K562 (cell line): ENCODE results near the gene PUSL1. TPM values are rescaled to one million over a fixed set of nuclear protein-coding genes. Genes with fewer than 3 reads are reported as not detected.

Experiments
- ATAC-seq: fragments of 200-7000 bp; cut with Tn5 transposase; 3 replicates; pipeline ENCODE4 v1.9.1; 2020; ENCODE audit warnings: moderate library complexity
- BruUV-seq: library from RNA; stranded (reverse); fragments of 400-500 nt; replicated peaks from 2 replicates; lab custom pipeline; 2021; lab: Mats Ljungman, UMichigan
- CTCF ChIA-PET: fragments of 300-600 bp; formaldehyde crosslinking; extraction: SDS; loops from one replicate; lab custom pipeline; 2021; ENCODE audit warnings: low intra/inter-chr PET ratio; lab: Yijun Ruan, JAX
- POLR2A ChIA-PET: fragments of 300-600, 350-650 bp; sonication (Branson Sonifier 250); formaldehyde crosslinking; extraction: SDS; loops from one replicate; lab custom pipeline; 2021; ENCODE audit warnings: antibody characterized with exemption, inconsistent platforms; lab: Yijun Ruan, JAX
- DNase-seq, 4 experiments: peaks; one replicate each; pipeline versions ENCODE4 v3.0.0 to v3.0.0-alpha.2; 2011 to 2018; ENCODE audit warnings: low spot score in 3 of 4, mixed read lengths in 3 of 4; ENCODE audit errors: extremely low read depth in 1 of 4
- FAIRE-seq: peaks from 2 replicates; lab custom pipeline; 2011; peaks lifted over from hg19 to GRCh38; lab: Jason Lieb, UNC
- H2AFZ ChIP-seq: 2 replicates; pipeline ENCODE4 v1.6.0; 2011; ENCODE audit warnings: low read depth, low read length, control low read depth, inconsistent platforms
- H3K27ac ChIP-seq: fragments of 200-600 bp; 3 replicates; pipeline ENCODE4 v1.8.0; 2011; ENCODE audit warnings: low read depth, mild to moderate bottlenecking, control low read depth, inconsistent platforms, low read length, moderate library complexity, mixed read lengths; ENCODE audit errors: extremely low read depth
- H3K27me3 ChIP-seq, 2 experiments: fragments of 300-600 bp in 1 of 2; 2 replicates in 1 of 2; 3 replicates in 1 of 2; pipeline versions ENCODE4 v1.6.0 to v1.8.0; 2011; ENCODE audit warnings: inconsistent platforms in 2 of 2, low read length in 2 of 2, mild to moderate bottlenecking in 1 of 2, mixed read lengths in 1 of 2, moderate library complexity in 1 of 2; ENCODE audit not compliant: control insufficient read depth in 2 of 2, insufficient read depth in 2 of 2
- H3K36me3 ChIP-seq: fragments of 300-600 bp; 3 replicates; pipeline ENCODE4 v1.8.0; 2011; ENCODE audit warnings: mild to moderate bottlenecking, low read length, inconsistent platforms; ENCODE audit not compliant: control insufficient read depth, insufficient read depth
- H3K4me1 ChIP-seq, 2 experiments: fragments of 200-600 bp in 1 of 2; replicated peaks in 1 of 2; 2 replicates in 1 of 2; 3 replicates in 1 of 2; pipeline versions ENCODE4 v1.5.1 to v1.8.0; 2011; ENCODE audit warnings: inconsistent platforms in 2 of 2, low read length in 2 of 2, mild to moderate bottlenecking in 1 of 2, mixed read lengths in 1 of 2, moderate library complexity in 1 of 2; ENCODE audit not compliant: control insufficient read depth in 2 of 2, insufficient read depth in 2 of 2
- H3K4me2 ChIP-seq: 2 replicates; pipeline ENCODE4 v1.6.1; 2011; ENCODE audit warnings: low read length, control low read depth, inconsistent platforms, mixed read lengths; ENCODE audit not compliant: insufficient read depth
- H3K4me3 ChIP-seq: fragments of 200-600 bp; sonication (generic), shearing (Covaris generic); 2 replicates; pipeline ENCODE4 v1.5.1; 2016; ENCODE audit warnings: control low read depth, inconsistent platforms
- H3K79me2 ChIP-seq: fragments of 200-600 bp; 3 replicates; pipeline ENCODE4 v1.8.0; 2011; ENCODE audit warnings: low read length, inconsistent platforms; ENCODE audit not compliant: control insufficient read depth, insufficient read depth
- H3K9ac ChIP-seq, 2 experiments: 2 replicates each; pipeline versions ENCODE4 v1.6.0 to v1.6.1; 2011; ENCODE audit warnings: low read depth in 2 of 2, low read length in 2 of 2, control low read depth in 1 of 2, inconsistent platforms in 1 of 2, mild to moderate bottlenecking in 1 of 2, mixed read lengths in 1 of 2; ENCODE audit not compliant: insufficient read depth in 1 of 2
- H3K9me1 ChIP-seq: one replicate; pipeline ENCODE4 v1.6.0; 2011; ENCODE audit warnings: inconsistent platforms, mild to moderate bottlenecking, low read length, moderate library complexity; ENCODE audit not compliant: control insufficient read depth, insufficient read depth
- H3K9me3 ChIP-seq: replicated peaks from 2 replicates; pipeline ENCODE4 v1.5.1; 2011; ENCODE audit warnings: low read depth, low read length, inconsistent platforms; ENCODE audit not compliant: control insufficient read depth, insufficient read depth
- H4K20me1 ChIP-seq: replicated peaks from 2 replicates; pipeline ENCODE4 v1.6.1; 2011; ENCODE audit warnings: low read length, inconsistent platforms, mixed read lengths; ENCODE audit not compliant: control insufficient read depth, insufficient read depth
- GABPA ChIP-seq: fragments of 200-800 bp; sonication (Bioruptor generic); conservative IDR thresholded peaks from 2 replicates; pipeline ENCODE4 v1.6.1; 2016; ENCODE audit warnings: low read depth, missing genetic modification characterization, missing compliant biosample characterization
- GMEB1 ChIP-seq: fragments of 250-450 bp; sonication (Bioruptor Pico); IDR thresholded peaks from 2 replicates; pipeline ENCODE4 v1.4.0; 2020; ENCODE audit warnings: mild to moderate bottlenecking
- HDAC1 ChIP-seq, 2 experiments: fragments of 450-650 bp; IDR thresholded peaks; 2 replicates each; pipeline ENCODE4 v1.6.1; 2016 to 2017; ENCODE audit warnings: inconsistent platforms in 1 of 2, mild to moderate bottlenecking in 1 of 2, moderate library complexity in 1 of 2
- HNRNPK ChIP-seq: fragments of 200-400 bp; formaldehyde crosslinking; IDR thresholded peaks from one replicate; pipeline ENCODE4 v1.6.1; 2018; ENCODE audit warnings: mild to moderate bottlenecking, low read depth, low read length; ENCODE audit not compliant: poor library complexity, severe bottlenecking
- NKRF ChIP-seq: fragments of 450-650 bp; IDR thresholded peaks from 2 replicates; pipeline ENCODE4 v1.6.1; 2016; ENCODE audit warnings: borderline replicate concordance
- NR2C1 ChIP-seq, 2 experiments: fragments of 450-650 bp; IDR thresholded peaks; 2 replicates each; pipeline ENCODE4 v1.6.1; 2017; ENCODE audit warnings: mild to moderate bottlenecking in 2 of 2, antibody characterized with exemption in 1 of 2, inconsistent platforms in 1 of 2, missing compliant biosample characterization in 1 of 2, missing genetic modification characterization in 1 of 2
- NR2F6 ChIP-seq: fragments of 450-650 bp; formaldehyde crosslinking; IDR thresholded peaks from 2 replicates; pipeline ENCODE4 v1.4.0; 2020; ENCODE audit warnings: mild to moderate bottlenecking
- ZMIZ1 ChIP-seq, 2 experiments: fragments of 150-350 bp in 1 of 2; IDR thresholded peaks; 2 replicates each; pipeline ENCODE4 v1.6.1; 2012 to 2016; ENCODE audit warnings: low read depth in 2 of 2, low read length in 2 of 2, mild to moderate bottlenecking in 1 of 2, moderate library complexity in 1 of 2
- ZNF311 ChIP-seq: fragments of 250-450 bp; sonication (Bioruptor Pico); IDR thresholded peaks from 2 replicates; pipeline ENCODE4 v1.4.0; 2020; ENCODE audit warnings: mild to moderate bottlenecking, moderate library complexity
- WGBS: fragments of 100-300 bp; shearing (Covaris generic); methylation state at CpG from one replicate; pipeline ENCODE4 v1.1.6; 2016; ENCODE audit warnings: low coverage, mixed read lengths; ENCODE audit not compliant: insufficient coverage; ENCODE audit errors: missing lambda C conversion rate; 5-methylcytosine and 5-hydroxymethylcytosine counted together
- in situ Hi-C: fragments of 300-500 bp; cut with MboI; formaldehyde crosslinking; loops from 4 replicates; pipeline ENCODE4 v1.15.0; 2018; ENCODE audit warnings: inconsistent platforms, mixed read lengths
- intact Hi-C: fragments of 100-400 bp; cut with micrococcal nuclease; formaldehyde crosslinking; loops from 2 replicates; pipeline ENCODE4 v1.14.2; 2022
- polyA plus RNA-seq, 8 experiments: library from polyadenylated mRNA; depleted of rRNA in 4 of 8; stranded (reverse) in 5 of 8; unstranded in 3 of 8; fragments of >200 nt; fragmentation: Nextera tagmentation in 2 of 8; fragmentation: Illumina TruSeq in 1 of 8; extraction: Ambion mirVana in 2 of 8; extraction: Trizol in 1 of 8; gene quantifications; 2 replicates each; pipeline versions ENCODE4 v1.2.1 to v1.2.3, GENCODE V29; 2011 to 2014; ENCODE audit warnings: inconsistent platforms in 1 of 8, missing spikeins in 1 of 8
- total RNA-seq, 7 experiments: library from RNA; depleted of rRNA in 6 of 7; stranded (reverse); fragments of >200 nt in 6 of 7; fragmentation: Illumina TruSeq in 2 of 7; extraction: Trizol in 2 of 7; gene quantifications; 2 replicates each; pipeline versions ENCODE4 v1.2.1 to v1.2.3, GENCODE V29; 2011 to 2021; ENCODE audit warnings: low replicate concordance in 1 of 7

Gene PUSL1
- total and polyA plus RNA-seq, 9 of the 15 experiments (the other 6 are each of a cell fraction or from before 2014, with no cell fraction given) = 0.62 to 86.9 (median 13.6) TPM

GRCh38 chr1:1348420-1349255 lies 40.2 kb downstream of the PUSL1 start (continued):
- TF ChIP-seq NR2F6 (CRISPR knock-in tag) (no peak), ZNF311 (CRISPR knock-in tag) (no peak), GABPA (tag) (no peak)

GRCh38 chr1:1349256-1350012 lies 41.0 kb downstream of the PUSL1 start, which contains the start of gene DVL1:
DVL1 (minus strand) TSS chr1:1349418; CDS start chr1:1349065, 353 bp downstream.
- Histone ChIP-seq H3K27me3 (no peaks in the 10 kb centered on the region), H3K27ac (peak within 1 kb of the TSS; percentile 96), H3K4me3 (peak within 1 kb of the TSS; percentile 98), H3K79me2 (peaks cover 48% of the 10 kb centered on the region), H3K36me3 (peaks cover 12% of the 10 kb centered on the region; the same call in 1 of the 3 replicates), H4K20me1 (peaks cover 36% of the 10 kb centered on the region), H3K9me3 (no peaks in the 10 kb centered on the region), H3K9me1 (peaks cover 8% of the 10 kb centered on the region), H3K4me2 (peak within 1 kb of the TSS; percentile 91), H3K4me1 (peaks cover 14 to 82% of the 10 kb centered on the region in 2 experiments; a peak in 3 of 5 replicates), H2AFZ (peak within 1 kb of the TSS; percentile 91), H3K9ac (peak within 1 kb of the TSS; percentile 96 to 100)
- POLR2A ChIA-PET = no interaction called here
- WGBS = 0% methylated on average over 52 of the region's 122 CpGs
- FAIRE-seq (no peak), ATAC-seq (peak; percentile 62), DNase-seq (peak; percentile 82 to 93 (median 89))
- in situ Hi-C loops = no loop called here
- CTCF ChIA-PET = interaction anchor here (0.6 to 1.4 kb wide), 5 partner anchors 26 to 227 kb away, joined by 3 to 5 read pairs (median 3); partner anchors contain the start of gene AURKAIP1
- BruUV-seq = no TSS peak
- intact Hi-C loops = loop anchor here (2.0 kb wide), 1 partner anchor 23 kb away; no protein-coding TSS in a partner anchor
- TF ChIP-seq GMEB1 (CRISPR knock-in tag) (peak; percentile 85), HNRNPK (no peak), NKRF (no peak), ZMIZ1 (IDR thresholded peaks at IDR 0.05; ENCODE audit: low read depth in 2 of 2, low read length in 2 of 2) (no peak), HDAC1 (IDR thresholded peaks at IDR 0.05) (peak in 1 of 2 experiments; percentile 32; a peak in 1 of 4 replicates), NR2C1 (IDR thresholded peaks at IDR 0.05) (no peak), NR2C1 (tag; IDR thresholded peaks at IDR 0.05) (no peak)
